ENCODE measurements around the gene BBS1.

BBS1 gene

DNA sequence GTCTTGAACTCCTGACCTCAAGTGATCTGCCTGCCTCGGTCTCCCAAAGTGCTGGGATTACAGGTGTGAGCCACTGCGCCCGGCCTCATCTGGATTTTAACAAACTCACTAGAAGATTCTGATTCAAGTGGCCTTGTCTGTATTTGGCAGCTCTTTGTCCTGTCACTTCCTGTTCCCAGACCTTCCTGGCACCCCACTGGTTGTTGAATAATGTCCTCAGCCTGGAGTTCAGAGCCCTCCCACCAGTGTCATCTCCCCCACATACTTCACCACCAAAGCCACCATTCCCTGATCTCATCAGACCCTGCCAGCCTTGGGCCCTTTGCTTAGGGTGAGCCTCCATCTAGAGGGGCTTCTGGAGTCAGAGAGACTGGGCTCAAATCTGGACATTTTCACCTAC is 40.4 kb upstream of the BBS1 start:
- Histone ChIP-seq H3K4me3 (ENCODE audit: low read depth, low read length) (no peak overlapping the region), H3K36me3 (peaks cover 58% of the 10 kb centered on the region), H3K9me3 (ENCODE audit: severe bottlenecking) (no peaks in the 10 kb centered on the region), H3K27me3 (ENCODE audit: insufficient read depth, low read depth, severe bottlenecking) (no peaks in the 10 kb centered on the region), H3K27ac (no peak overlapping the region)
- TF ChIP-seq, protein P1, sequence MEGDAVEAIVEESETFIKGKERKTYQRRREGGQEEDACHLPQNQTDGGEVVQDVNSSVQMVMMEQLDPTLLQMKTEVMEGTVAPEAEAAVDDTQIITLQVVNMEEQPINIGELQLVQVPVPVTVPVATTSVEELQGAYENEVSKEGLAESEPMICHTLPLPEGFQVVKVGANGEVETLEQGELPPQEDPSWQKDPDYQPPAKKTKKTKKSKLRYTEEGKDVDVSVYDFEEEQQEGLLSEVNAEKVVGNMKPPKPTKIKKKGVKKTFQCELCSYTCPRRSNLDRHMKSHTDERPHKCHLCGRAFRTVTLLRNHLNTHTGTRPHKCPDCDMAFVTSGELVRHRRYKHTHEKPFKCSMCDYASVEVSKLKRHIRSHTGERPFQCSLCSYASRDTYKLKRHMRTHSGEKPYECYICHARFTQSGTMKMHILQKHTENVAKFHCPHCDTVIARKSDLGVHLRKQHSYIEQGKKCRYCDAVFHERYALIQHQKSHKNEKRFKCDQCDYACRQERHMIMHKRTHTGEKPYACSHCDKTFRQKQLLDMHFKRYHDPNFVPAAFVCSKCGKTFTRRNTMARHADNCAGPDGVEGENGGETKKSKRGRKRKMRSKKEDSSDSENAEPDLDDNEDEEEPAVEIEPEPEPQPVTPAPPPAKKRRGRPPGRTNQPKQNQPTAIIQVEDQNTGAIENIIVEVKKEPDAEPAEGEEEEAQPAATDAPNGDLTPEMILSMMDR (IDR thresholded peaks at IDR 0.05; ENCODE audit: low read depth, low read length), result no peak
- no peak for DNase-seq

GRCh38 chr11:66471142-66471541 is 39.3 kb upstream of the BBS1 start:
- Histone ChIP-seq H3K4me3 (ENCODE audit: low read depth, low read length) (no peak overlapping the region), H3K36me3 (peaks cover 68% of the 10 kb centered on the region), H3K27ac (no peak overlapping the region), H3K27me3 (ENCODE audit: insufficient read depth, low read depth, severe bottlenecking) (no peaks in the 10 kb centered on the region), H3K9me3 (ENCODE audit: severe bottlenecking) (no peaks in the 10 kb centered on the region)
- TF ChIP-seq, protein P1 (IDR thresholded peaks at IDR 0.05; ENCODE audit: low read depth, low read length), result no peak
- DNase-seq, result no peak

- Histone ChIP-seq H3K9me3 (ENCODE audit: severe bottlenecking) (no peaks in the 10 kb centered on the region), H3K4me3 (ENCODE audit: low read depth, low read length) (no peak overlapping the region), H3K36me3 (peaks cover 69% of the 10 kb centered on the region), H3K27me3 (ENCODE audit: insufficient read depth, low read depth, severe bottlenecking) (no peaks in the 10 kb centered on the region), H3K27ac (no peak overlapping the region)
- TF ChIP-seq, protein P1 (IDR thresholded peaks at IDR 0.05; ENCODE audit: low read depth, low read length), result no peak
- DNase-seq, result no peak
Observed at GRCh38 chr11:66472054-66472453, 38.4 kb upstream of the BBS1 start.

DNA sequence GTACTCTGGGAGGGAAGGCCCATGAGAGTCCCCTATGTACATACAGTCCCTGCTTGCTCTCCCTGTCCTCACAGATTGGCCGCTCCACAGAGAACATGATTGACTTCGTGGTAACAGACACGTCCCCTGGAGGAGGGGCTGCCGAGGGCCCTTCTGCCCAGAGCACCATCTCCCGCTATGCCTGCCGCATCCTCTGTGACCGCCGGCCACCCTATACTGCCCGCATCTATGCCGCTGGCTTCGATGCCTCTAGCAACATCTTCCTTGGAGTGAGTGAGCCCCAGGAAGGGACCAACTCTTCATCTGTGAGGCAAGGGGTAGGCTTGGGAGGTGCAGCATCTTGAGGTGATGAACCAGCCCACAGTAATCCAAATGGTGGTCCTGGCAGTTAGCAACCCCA is 37.3 kb upstream of the BBS1 start:
- Histone ChIP-seq H3K27ac (no peak overlapping the region), H3K36me3 (peaks cover 69% of the 10 kb centered on the region), H3K9me3 (ENCODE audit: severe bottlenecking) (no peaks in the 10 kb centered on the region), H3K4me3 (ENCODE audit: low read depth, low read length) (no peak overlapping the region), H3K27me3 (ENCODE audit: insufficient read depth, low read depth, severe bottlenecking) (no peaks in the 10 kb centered on the region)
- DNase-seq, result no peak
- TF ChIP-seq, protein P1 (IDR thresholded peaks at IDR 0.05; ENCODE audit: low read depth, low read length), result no peak

DNA sequence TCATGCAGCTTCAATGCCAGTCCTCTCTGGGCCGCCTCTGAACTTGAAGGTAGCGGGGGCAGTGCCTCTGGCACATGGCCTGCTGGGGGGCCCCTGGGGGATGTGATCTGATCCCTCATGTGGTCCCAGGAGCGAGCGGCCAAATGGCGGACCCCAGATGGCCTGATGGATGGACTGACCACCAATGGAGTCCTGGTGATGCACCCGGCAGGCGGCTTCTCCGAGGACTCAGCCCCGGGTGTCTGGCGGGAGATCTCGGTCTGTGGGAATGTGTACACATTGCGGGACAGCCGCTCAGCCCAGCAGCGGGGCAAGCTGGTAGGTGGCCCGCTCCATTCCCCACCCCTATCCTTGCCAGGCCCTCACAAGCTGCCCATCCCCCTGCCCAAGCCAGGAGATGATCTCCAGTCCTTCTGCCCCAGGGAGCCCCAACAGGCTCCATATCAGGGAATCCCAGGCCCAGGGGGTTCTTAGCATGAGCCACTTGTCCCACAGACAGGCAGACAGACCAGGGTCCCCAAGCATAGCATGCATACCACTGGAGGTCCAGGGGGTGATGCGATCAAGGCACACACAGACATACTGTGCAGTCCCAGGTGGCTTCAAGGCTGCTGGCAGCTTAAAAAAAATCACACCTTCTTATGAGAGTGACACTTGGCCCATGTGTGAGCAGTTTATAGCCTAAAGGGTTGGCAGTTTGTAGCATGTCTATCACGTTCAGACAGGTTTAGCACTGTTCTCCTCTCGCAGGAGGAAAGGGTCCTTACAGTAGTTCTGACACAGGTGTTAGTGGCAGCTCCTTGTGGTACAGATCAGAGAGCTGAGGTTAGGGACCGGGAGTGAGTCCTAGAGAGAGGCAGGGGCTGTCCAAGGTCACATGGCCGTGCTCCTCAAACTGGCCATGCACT is 36.6 kb upstream of the BBS1 start:
- no peaks in the 10 kb centered on the region for H3K27me3 ChIP-seq (ENCODE audit: insufficient read depth, low read depth, severe bottlenecking)
- DNase-seq, result no peak
- no peak overlapping the region for H3K27ac ChIP-seq
- H3K9me3 ChIP-seq (ENCODE audit: severe bottlenecking), result no peaks in the 10 kb centered on the region
- TF ChIP-seq, protein P1 (IDR thresholded peaks at IDR 0.05; ENCODE audit: low read depth, low read length), result no peak
- H3K36me3 ChIP-seq, result peaks cover 63% of the 10 kb centered on the region
- H3K4me3 ChIP-seq (ENCODE audit: low read depth, low read length), result no peak overlapping the region
